ENCODE measurements around the gene PRELID3B.

Gene PRELID3B

DNA sequence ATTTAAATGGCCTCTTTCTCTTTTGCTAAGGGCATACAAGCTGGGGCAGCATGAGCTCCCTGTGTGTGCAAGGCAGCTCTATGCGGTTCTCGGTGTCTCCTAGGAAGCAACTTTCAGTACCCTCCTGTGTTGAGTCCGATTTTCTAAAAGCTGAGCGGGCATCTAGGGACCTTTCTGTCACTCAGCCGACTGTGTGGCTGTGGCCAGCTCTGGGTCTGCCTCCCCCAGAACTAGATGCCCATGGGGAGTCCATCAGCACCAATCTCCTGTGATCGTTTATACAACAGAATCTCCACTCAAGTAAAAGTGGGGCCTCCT is 54.1 kb downstream of the PRELID3B start:
- DNase-seq (ENCODE audit: low read depth): no peak
- TF ChIP-seq, protein P1, sequence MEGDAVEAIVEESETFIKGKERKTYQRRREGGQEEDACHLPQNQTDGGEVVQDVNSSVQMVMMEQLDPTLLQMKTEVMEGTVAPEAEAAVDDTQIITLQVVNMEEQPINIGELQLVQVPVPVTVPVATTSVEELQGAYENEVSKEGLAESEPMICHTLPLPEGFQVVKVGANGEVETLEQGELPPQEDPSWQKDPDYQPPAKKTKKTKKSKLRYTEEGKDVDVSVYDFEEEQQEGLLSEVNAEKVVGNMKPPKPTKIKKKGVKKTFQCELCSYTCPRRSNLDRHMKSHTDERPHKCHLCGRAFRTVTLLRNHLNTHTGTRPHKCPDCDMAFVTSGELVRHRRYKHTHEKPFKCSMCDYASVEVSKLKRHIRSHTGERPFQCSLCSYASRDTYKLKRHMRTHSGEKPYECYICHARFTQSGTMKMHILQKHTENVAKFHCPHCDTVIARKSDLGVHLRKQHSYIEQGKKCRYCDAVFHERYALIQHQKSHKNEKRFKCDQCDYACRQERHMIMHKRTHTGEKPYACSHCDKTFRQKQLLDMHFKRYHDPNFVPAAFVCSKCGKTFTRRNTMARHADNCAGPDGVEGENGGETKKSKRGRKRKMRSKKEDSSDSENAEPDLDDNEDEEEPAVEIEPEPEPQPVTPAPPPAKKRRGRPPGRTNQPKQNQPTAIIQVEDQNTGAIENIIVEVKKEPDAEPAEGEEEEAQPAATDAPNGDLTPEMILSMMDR (conservative IDR thresholded peaks at IDR 0.05; ENCODE audit: low read depth, low read length): no peak
- no peak overlapping the region for H3K4me3 ChIP-seq (ENCODE audit: low read length)

DNA sequence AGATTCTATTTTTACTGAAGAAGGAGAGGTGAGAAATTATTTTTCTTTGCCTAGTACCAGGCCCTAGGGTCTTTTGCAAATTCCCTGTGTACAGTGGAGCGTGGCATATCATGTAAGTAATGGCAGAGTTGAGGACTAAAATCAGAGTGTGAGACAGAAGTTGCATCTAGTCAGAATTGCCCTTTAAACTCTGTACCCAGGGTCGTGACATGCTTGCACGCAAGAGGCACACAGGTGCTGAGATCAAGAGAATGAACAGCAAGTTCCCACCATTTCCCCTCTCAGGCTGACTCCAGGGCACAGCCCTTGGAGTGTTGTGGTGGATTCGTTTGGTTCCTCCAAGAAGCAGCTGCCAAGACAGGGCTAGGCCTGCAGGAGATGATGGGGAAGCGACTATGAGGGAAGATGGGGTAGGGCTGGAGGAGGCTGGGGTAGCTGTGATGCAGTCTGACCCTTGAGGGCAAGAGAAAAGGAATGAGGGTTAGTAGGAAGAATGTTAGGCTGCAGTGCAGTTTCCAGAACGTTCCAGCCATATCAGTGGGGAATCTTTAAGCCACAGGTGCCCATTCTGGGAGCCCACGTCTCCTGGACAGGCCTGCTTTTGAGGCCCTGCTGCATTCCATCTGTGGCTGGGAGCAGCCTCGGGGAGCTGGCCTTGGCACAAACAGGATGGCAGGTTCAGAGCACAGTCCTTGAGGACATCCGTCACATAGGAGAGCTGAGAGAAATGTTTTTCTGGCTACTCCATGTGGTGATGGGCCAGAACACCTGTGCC is 54.6 kb downstream of the PRELID3B start:
- no peak for DNase-seq (ENCODE audit: low read depth)
- H3K4me3 ChIP-seq (ENCODE audit: low read length): no peak overlapping the region
- TF ChIP-seq, protein P1 (conservative IDR thresholded peaks at IDR 0.05; ENCODE audit: low read depth, low read length): no peak

DNA sequence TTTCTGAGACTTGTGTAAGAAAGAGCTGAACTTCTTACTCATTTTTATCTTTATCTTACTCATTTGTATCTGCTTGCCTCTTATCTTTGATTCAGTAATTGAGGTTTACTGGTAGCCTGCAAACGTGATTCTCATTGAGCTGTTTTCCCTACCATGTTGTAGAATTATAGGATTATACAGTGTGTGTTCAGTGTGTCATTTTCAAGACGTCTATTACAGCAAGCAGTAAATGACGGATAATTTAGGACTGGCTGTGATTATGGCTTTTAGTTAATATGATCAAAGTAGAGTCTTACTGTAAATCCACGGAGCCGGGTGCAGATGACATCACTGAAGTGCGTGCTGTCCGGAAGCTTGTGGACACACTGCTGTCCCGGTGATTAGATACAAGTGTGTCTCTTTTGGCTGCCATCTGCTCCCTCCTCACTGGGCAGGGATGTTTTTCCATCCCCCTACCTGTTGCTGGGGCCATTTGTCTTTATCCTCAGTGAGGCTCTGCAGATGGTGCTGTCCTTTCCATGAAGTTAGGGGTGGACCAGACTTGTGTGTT is 55.5 kb downstream of the PRELID3B start:
- TF ChIP-seq, protein P1 (conservative IDR thresholded peaks at IDR 0.05; ENCODE audit: low read depth, low read length): no peak
- no peak overlapping the region for H3K4me3 ChIP-seq (ENCODE audit: low read length)
- no peak for DNase-seq (ENCODE audit: low read depth)

DNA sequence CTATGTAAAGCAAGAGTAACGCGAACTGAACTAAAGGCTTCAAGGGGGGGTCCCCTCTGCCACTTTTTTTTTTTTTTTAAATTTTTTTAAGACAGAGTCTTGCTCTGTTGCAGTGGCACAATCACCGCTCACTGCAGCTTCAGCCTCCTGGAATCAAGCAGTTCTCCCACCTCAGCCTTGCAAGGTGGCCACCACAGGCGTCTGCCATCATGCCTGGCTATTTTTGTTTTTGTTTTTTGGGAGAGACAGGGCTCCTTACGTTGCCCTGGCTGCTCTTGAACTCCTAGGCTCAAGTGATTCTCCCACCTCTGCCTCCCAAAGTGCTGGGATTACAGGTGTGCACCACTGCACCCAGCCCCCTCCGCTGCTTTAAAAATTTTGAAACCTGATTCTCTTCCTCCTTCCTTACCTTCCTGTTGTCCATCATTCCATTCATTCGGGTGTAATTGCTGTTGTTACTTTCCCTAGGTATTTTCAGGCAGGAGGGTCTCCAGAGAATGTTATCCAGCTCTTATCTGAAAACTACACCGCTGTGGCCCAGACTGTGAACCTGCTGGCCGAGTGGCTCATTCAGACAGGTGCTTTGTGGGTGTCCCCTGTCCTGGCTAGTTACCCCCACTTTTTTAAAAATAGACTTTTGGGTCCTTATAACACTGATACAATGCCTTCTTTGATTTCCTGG is 56.2 kb downstream of the PRELID3B start:
- DNase-seq (ENCODE audit: low read depth): no peak
- no peak overlapping the region for H3K4me3 ChIP-seq (ENCODE audit: low read length)
- TF ChIP-seq, protein P1 (conservative IDR thresholded peaks at IDR 0.05; ENCODE audit: low read depth, low read length): no peak

DNA sequence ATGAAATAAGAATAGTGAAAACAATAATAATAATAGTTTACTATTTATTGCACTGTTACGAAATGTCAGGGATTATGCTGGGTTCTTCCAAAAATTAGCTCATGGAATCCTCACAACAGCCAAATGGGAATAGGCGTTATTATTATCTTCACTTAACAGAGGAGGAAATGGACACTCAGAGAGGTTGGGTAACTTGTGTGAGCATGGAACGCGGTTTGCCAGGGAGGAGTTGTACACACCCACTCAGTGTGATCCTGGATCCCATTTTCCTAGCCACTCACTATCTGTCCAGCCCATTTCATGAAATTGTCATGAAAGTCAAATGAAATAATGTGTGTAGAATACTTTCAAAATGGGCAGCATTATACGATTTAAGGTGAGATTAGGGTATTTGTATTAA is 56.9 kb downstream of the PRELID3B start:
- TF ChIP-seq, protein P1 (conservative IDR thresholded peaks at IDR 0.05; ENCODE audit: low read depth, low read length): no peak
- no peak for DNase-seq (ENCODE audit: low read depth)

DNA sequence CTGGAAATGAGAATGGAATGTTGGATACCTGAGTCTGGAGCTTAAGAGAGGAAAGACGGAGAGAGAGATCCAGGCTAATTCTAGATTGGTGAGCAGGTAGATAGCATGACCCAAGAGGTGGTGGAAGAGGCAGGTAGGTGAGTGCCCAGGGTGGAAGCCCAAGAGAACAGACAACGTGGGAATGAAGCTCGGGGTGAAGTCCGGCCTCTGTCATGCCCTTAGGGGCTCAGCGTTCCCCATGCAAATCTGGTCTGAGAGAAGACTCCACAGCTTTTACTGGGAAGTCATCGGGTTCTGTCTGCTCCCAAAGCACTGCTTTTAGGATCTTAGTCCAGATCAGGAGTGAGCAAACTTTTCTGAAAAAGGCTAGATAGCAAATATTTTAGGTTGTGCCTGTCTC is 57.9 kb downstream of the PRELID3B start:
- DNase-seq (ENCODE audit: low read depth): no peak
- no peak overlapping the region for H3K4me3 ChIP-seq (ENCODE audit: low read length)
- TF ChIP-seq, protein P1 (conservative IDR thresholded peaks at IDR 0.05; ENCODE audit: low read depth, low read length): no peak

More for the DNA sequence above, 56.9 kb downstream of the PRELID3B start:
- H3K4me3 ChIP-seq (ENCODE audit: low read length): no peak overlapping the region
